Measurements from ENCODE around the gene MRPS25. TPM values are rescaled to one million over a fixed set of nuclear protein-coding genes. Genes with fewer than 3 reads are reported as not detected.

The MRPS25 gene
- polyA plus RNA-seq, 1 donor from 2014 or later = 74.4 TPM

GRCh38 chr3:15081960-15082664, 17.0 kb upstream of the MRPS25 start:
- Histone ChIP-seq H3F3A (ENCODE audit: insufficient read depth, low read length, poor library complexity, severe bottlenecking) (no peaks in the 10 kb centered on the region), H3K4me2 (ENCODE audit: low read length) (no peak overlapping the region), H3K36me3 (ENCODE audit: insufficient read depth, low read length) (peaks cover 13% of the 10 kb centered on the region), H3K27me3 (ENCODE audit: insufficient read depth, low read depth, low read length) (no peaks in the 10 kb centered on the region), H4K20me1 (ENCODE audit: insufficient read depth) (no peaks in the 10 kb centered on the region), H3K4me3 (ENCODE audit: low read length) (no peak overlapping the region), H3K9me3 (ENCODE audit: low read length) (no peaks in the 10 kb centered on the region), H3K79me2 (replicated peaks; ENCODE audit: insufficient read depth, low read length) (no peaks in the 10 kb centered on the region), H2AFZ (ENCODE audit: low read depth, low read length) (no peak overlapping the region), H3K9ac (ENCODE audit: low read length) (no peak overlapping the region), H3K9me2 (ENCODE audit: insufficient read depth, low read length) (no peaks in the 10 kb centered on the region), H3K27ac (ENCODE audit: low read length) (no peak overlapping the region)
- TF ChIP-seq RAD21 (conservative IDR thresholded peaks at IDR 0.05) (no peak), TAF1 (IDR thresholded peaks at IDR 0.05; ENCODE audit: low read depth) (no peak), SMC3 (conservative IDR thresholded peaks at IDR 0.05; ENCODE audit: poor library complexity) (no peak), EZH2 (IDR thresholded peaks at IDR 0.05; ENCODE audit: borderline replicate concordance, insufficient read depth, low read length, poor library complexity, severe bottlenecking) (no peak), MXI1 (conservative IDR thresholded peaks at IDR 0.05; ENCODE audit: poor library complexity, severe bottlenecking) (no peak), REST (IDR thresholded peaks at IDR 0.05; ENCODE audit: borderline replicate concordance) (no peak), POLR2AphosphoS5 (IDR thresholded peaks at IDR 0.05) (no peak), CTCF (IDR thresholded peaks at IDR 0.05; ENCODE audit: poor library complexity, severe bottlenecking) (no peak), EP300 (conservative IDR thresholded peaks at IDR 0.05; ENCODE audit: poor library complexity, severe bottlenecking) (no peak)

GRCh38 chr3:15079091-15079490, 14.0 kb upstream of the MRPS25 start:
- TF ChIP-seq TAF1 (IDR thresholded peaks at IDR 0.05; ENCODE audit: low read depth) = no peak
- TF ChIP-seq EZH2 (IDR thresholded peaks at IDR 0.05; ENCODE audit: borderline replicate concordance, insufficient read depth, low read length, poor library complexity, severe bottlenecking) = no peak
- no peak for TF ChIP-seq RAD21 (conservative IDR thresholded peaks at IDR 0.05)
- TF ChIP-seq CTCF (IDR thresholded peaks at IDR 0.05; ENCODE audit: poor library complexity, severe bottlenecking) = no peak
- TF ChIP-seq POLR2AphosphoS5 (IDR thresholded peaks at IDR 0.05) = no peak
- TF ChIP-seq SMC3 (conservative IDR thresholded peaks at IDR 0.05; ENCODE audit: poor library complexity) = no peak
- no peak for TF ChIP-seq REST (IDR thresholded peaks at IDR 0.05; ENCODE audit: borderline replicate concordance)
- TF ChIP-seq MXI1 (conservative IDR thresholded peaks at IDR 0.05; ENCODE audit: poor library complexity, severe bottlenecking) = no peak
- no peak for TF ChIP-seq EP300 (conservative IDR thresholded peaks at IDR 0.05; ENCODE audit: poor library complexity, severe bottlenecking)
- Histone ChIP-seq H3K4me3 (ENCODE audit: low read length) (no peak overlapping the region), H3K9ac (ENCODE audit: low read length) (no peak overlapping the region), H3K27ac (ENCODE audit: low read length) (no peak overlapping the region), H3K9me2 (ENCODE audit: insufficient read depth, low read length) (no peaks in the 10 kb centered on the region), H3K27me3 (ENCODE audit: insufficient read depth, low read depth, low read length) (no peaks in the 10 kb centered on the region), H3K4me2 (ENCODE audit: low read length) (no peak overlapping the region), H2AFZ (ENCODE audit: low read depth, low read length) (no peak overlapping the region), H3F3A (ENCODE audit: insufficient read depth, low read length, poor library complexity, severe bottlenecking) (no peaks in the 10 kb centered on the region), H3K36me3 (ENCODE audit: insufficient read depth, low read length) (peaks cover 29% of the 10 kb centered on the region), H3K79me2 (replicated peaks; ENCODE audit: insufficient read depth, low read length) (no peaks in the 10 kb centered on the region), H3K9me3 (ENCODE audit: low read length) (no peaks in the 10 kb centered on the region), H4K20me1 (ENCODE audit: insufficient read depth) (no peaks in the 10 kb centered on the region)
